GM18520 (cell line): Measurements from ENCODE around the gene CDYL2.

Experiments
- ATAC-seq: cut with Tn5 transposase; IDR thresholded peaks from one replicate; pipeline ENCODE4 v1.9.1; 2021; ENCODE audit not compliant: unreplicated experiment

Gene CDYL2

GRCh38 chr16:80710918-80711317 lies 93.5 kb downstream of the CDYL2 start:
- no peak for ATAC-seq

- ATAC-seq: no peak
Measured at GRCh38 chr16:80708823-80709222, 95.6 kb downstream of the CDYL2 start.

GRCh38 chr16:80707686-80708085 lies 96.7 kb downstream of the CDYL2 start:
- ATAC-seq: no peak

GRCh38 chr16:80705596-80705995 lies 98.8 kb downstream of the CDYL2 start:
- ATAC-seq: no peak

GRCh38 chr16:80704751-80705505 lies 99.5 kb downstream of the CDYL2 start:
- ATAC-seq: no peak

GRCh38 chr16:80703131-80704071 lies 101.0 kb downstream of the CDYL2 start:
- ATAC-seq: no peak

- no peak for ATAC-seq
Measured at GRCh38 chr16:80702696-80703095, 101.7 kb downstream of the CDYL2 start.

GRCh38 chr16:80700558-80700957 lies 103.8 kb downstream of the CDYL2 start:
- ATAC-seq: no peak

GRCh38 chr16:80695020-80695419 lies 109.4 kb downstream of the CDYL2 start:
- no peak for ATAC-seq

GRCh38 chr16:80693553-80693952 lies 110.8 kb downstream of the CDYL2 start:
- no peak for ATAC-seq

GRCh38 chr16:80692270-80692669 lies 112.1 kb downstream of the CDYL2 start:
- ATAC-seq: no peak

- ATAC-seq: no peak
Measured at GRCh38 chr16:80691111-80691741, 113.2 kb downstream of the CDYL2 start.

GRCh38 chr16:80689487-80689886 lies 114.9 kb downstream of the CDYL2 start:
- ATAC-seq: no peak

- ATAC-seq: no peak
Measured at GRCh38 chr16:80687606-80688005, 116.8 kb downstream of the CDYL2 start.

- no peak for ATAC-seq
Measured at GRCh38 chr16:80684906-80685305, 119.5 kb downstream of the CDYL2 start.

- no peak for ATAC-seq
Measured at GRCh38 chr16:80684136-80684765, 120.1 kb downstream of the CDYL2 start.

GRCh38 chr16:80683646-80684045 lies 120.8 kb downstream of the CDYL2 start:
- ATAC-seq: no peak

GRCh38 chr16:80682421-80683070 lies 121.9 kb downstream of the CDYL2 start:
- no peak for ATAC-seq

GRCh38 chr16:80681436-80681835 lies 123.0 kb downstream of the CDYL2 start:
- no peak for ATAC-seq

GRCh38 chr16:80680839-80681238 lies 123.6 kb downstream of the CDYL2 start:
- no peak for ATAC-seq

GRCh38 chr16:80680046-80680445 lies 124.4 kb downstream of the CDYL2 start:
- no peak for ATAC-seq
